GM21515 (cell line): ENCODE results near the gene SORCS1.

Experiments
- ATAC-seq: cut with Tn5 transposase; IDR thresholded peaks from one replicate; pipeline ENCODE4 v1.9.1; 2021; ENCODE audit not compliant: unreplicated experiment

The SORCS1 gene

GRCh38 chr10:107163881-107164861, at the start of gene SORCS1:
Gene SORCS1 (minus strand): TSS chr10:107164706.
- no peak for ATAC-seq

- no peak for ATAC-seq
Measured at GRCh38 chr10:107214261-107214660, 49.8 kb upstream of the SORCS1 start.

DNA sequence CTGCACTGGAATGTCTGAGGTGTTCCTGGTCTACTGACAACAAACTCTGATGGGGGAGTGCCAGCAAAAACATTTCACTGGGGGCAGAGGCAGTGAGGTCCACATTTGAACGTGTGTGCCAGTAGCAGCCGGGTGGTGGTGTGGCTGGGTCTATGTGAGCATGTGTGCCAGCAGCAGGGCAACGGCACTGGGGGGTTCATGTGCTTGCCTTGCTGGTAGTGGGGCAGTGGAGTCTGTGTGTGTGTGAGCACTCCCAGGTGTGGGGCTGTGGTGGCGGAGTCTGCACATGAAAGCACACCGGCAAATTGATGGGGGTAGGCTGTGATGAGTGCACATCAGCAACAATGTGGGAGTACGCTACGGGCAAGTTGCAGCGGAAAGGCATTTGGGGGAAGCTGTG, 49.4 kb upstream of the SORCS1 start:
- no peak for ATAC-seq

DNA sequence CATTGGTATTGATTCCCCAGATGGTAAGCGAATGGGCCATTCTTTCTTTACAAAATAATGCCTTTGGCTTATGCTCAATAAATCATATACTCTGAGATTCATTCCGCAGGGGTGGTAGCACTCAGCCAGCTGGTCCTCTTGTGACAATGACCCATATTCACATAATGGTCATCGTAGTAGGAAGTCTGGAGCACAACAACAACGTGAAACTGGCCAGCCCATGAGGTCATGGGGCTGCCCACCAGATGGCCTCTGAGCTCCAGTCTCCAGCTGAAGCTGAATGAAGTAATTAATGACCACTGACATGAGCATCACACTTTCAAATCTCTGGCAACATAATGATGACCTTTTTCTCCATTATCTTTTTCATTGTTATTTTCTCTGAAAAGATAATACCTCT, 42.3 kb upstream of the SORCS1 start:
- ATAC-seq, result no peak

DNA sequence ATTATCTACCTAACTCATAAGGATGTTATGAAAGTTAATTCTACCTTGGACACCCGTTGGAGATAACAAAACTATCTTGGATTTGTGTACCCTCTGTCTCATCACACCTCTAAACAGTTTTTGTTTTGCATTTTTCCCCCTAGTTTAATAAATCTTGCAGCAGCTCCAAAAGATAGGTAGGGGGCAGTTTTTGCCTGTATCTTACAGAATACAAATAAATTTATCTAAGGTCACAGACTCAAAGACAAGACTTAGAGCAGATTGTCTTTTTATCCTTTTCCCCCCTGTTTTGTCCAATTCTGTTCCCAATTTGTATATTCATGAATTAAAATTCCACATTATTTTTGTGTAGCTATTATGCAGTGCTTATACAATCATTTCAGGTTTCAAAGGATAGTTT, 5.0 kb upstream of the SORCS1 start:
- ATAC-seq, result no peak

GRCh38 chr10:107168738-107169137, 4.2 kb upstream of the SORCS1 start:
- no peak for ATAC-seq

- ATAC-seq, result no peak
Measured at GRCh38 chr10:107166403-107166802, 1.9 kb upstream of the SORCS1 start.

GRCh38 chr10:107164992-107165391, 486 bp upstream of the SORCS1 start:
- no peak for ATAC-seq

GRCh38 chr10:107163076-107163855, 1.2 kb downstream of the SORCS1 start:
- no peak for ATAC-seq

GRCh38 chr10:107160866-107161265, 3.6 kb downstream of the SORCS1 start:
- ATAC-seq, result no peak

DNA sequence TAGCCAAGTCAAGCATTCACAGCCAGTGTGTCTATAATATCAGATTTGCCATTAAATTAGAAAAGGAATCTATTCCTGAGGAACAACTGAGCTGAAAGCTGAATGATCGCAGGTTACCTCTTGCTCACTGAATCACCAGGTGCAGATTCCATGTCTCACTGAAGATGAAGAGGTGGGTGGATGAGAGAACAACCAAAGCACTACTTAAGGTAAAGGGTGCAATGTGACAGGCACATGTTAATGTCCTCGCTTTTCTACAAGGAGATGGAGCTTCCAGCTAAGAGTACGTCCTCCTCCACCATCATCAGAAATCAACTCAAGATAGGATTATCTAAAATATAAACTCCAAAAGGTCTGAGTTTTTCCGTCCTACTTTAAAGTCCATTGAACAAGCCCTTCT, 4.6 kb downstream of the SORCS1 start:
- no peak for ATAC-seq

DNA sequence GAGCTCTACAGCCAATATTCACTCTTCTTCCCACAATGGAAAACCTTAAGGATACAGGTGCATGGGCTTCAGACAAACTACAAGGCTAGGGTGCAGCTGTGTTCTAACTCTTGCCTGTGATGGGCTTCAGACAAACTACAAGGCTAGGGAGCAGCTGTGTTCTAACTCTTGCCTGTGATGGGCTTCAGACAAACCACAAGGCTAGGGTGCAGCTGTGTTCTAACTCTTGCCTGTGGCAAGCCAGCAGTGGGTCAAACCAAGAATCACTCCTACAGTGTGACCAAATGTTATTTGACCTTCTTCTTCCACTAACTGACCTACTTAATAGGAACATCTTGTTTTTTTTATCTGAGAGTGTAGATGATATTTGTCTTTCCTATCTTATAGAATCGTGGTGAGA, 7.4 kb downstream of the SORCS1 start:
- ATAC-seq, result no peak

DNA sequence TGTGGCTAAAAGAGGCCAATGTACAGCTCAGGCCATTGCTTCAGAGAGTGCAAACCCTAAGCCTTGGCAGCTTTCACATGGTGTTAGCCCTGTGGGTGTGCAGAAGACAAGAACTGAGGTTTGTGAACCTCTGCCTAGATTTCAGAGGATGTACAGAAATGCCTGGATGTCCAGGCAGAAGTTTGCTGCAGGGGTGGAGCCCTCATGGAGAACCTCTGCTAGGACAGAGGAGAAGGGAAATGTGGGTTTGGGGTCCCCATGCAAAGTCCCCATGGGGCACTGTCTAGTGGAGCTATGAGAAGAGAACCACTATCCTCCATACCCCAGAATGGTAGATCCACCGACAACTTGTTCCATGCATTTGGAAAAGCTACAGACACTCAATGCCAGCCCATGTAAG, 12.4 kb downstream of the SORCS1 start:
- ATAC-seq, result no peak

DNA sequence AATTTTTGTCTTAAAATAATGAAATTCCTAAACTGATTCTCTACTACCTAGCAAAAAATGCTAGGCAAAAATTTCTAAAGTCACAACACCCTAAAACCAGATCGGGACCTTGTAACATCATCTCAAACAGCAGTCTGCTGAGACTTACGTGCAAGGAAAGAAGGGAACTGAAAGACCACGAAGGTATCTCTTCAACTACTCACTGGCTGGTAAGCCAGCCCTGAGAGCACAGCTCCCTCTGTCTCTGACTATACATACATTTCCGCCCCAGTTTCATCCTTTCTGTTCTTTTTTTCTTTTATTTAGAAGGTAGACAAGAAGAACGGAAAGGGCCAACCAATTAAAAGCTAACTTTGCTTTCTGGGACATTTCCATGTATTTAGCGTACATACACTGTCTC, 15.6 kb downstream of the SORCS1 start:
- ATAC-seq, result no peak

DNA sequence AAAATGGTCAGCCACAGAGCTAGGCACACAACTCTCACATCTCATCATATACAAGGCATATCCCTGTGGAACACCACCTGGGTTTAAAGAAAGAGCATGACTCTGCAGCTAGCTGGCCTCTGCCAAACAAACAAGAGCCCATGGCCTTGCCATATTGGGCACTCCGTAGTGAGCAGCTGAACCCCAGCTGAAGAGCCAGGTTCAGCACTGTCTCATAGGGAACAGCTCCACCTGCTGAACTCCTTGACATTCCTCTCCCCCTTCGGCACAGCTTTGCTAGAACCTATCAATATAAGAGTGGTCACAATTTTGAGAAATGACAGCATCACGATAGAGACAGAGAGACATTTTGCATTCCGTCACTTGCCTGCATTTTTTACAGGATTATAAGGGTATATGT, 20.0 kb downstream of the SORCS1 start:
- no peak for ATAC-seq

GRCh38 chr10:107141524-107142061, 22.9 kb downstream of the SORCS1 start:
- ATAC-seq, result no peak

DNA sequence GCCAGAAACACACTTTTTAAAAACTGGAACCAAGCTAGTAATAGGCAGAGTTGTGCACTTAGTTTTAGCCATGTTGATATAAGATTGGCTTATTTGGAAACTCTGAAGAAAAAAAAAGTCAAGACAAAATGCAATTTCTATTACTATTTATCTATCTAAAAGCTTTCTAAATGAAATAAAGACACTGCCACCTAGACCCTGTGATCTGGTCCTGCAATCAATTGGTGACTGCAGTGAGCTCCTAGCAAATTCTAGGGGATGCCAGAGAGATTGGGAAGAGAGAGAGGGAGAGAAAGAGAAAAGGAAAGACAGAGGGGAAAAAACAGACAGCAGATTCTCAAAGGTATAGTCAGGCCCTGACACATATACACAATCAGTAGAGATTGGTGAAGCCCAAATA, 25.3 kb downstream of the SORCS1 start:
- ATAC-seq, result no peak

GRCh38 chr10:107133656-107134055, 30.9 kb downstream of the SORCS1 start:
- ATAC-seq, result no peak

- no peak for ATAC-seq
Measured at GRCh38 chr10:107129000-107129399, 35.5 kb downstream of the SORCS1 start.

DNA sequence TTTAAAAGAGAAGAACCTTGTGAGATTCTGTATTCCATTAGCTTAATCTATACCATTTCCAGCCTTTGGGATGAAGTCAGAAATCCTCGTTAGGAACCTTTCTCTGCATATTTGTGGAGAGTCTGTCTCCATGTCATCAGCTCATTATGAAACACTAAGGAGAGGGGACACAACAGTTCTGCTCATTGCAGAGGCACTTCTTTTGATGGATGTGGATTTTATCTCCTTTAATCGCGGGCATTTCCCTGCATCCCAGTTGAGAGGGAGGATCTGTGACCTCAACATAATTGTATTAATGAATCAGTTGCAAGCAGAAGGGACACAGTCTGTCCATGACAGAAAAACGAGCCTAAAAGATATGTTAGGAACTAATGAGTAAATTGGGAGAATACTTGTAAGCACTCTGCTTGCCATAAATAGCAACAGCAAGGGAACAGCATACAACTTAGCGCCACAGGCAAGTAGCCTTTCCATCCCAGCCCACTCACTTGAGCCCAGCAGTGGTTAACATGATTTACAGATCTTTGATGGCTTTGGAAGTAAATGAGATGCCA, 37.9 kb downstream of the SORCS1 start:
- ATAC-seq, result no peak

GRCh38 chr10:107122703-107123102, 41.8 kb downstream of the SORCS1 start:
- no peak for ATAC-seq
